T-helper 9 cell (primary cell): Measurements from ENCODE around the gene TNS3.
"Not testable (repeated sequence)": the region's sequence is repeated elsewhere in the genome, so short reads cannot be mapped to it uniquely, and the experiment has no call there.

Source experiments
- DNase-seq: peaks from one replicate; pipeline ENCODE4 v3.0.0-alpha.2; 2020

Gene TNS3

DNA sequence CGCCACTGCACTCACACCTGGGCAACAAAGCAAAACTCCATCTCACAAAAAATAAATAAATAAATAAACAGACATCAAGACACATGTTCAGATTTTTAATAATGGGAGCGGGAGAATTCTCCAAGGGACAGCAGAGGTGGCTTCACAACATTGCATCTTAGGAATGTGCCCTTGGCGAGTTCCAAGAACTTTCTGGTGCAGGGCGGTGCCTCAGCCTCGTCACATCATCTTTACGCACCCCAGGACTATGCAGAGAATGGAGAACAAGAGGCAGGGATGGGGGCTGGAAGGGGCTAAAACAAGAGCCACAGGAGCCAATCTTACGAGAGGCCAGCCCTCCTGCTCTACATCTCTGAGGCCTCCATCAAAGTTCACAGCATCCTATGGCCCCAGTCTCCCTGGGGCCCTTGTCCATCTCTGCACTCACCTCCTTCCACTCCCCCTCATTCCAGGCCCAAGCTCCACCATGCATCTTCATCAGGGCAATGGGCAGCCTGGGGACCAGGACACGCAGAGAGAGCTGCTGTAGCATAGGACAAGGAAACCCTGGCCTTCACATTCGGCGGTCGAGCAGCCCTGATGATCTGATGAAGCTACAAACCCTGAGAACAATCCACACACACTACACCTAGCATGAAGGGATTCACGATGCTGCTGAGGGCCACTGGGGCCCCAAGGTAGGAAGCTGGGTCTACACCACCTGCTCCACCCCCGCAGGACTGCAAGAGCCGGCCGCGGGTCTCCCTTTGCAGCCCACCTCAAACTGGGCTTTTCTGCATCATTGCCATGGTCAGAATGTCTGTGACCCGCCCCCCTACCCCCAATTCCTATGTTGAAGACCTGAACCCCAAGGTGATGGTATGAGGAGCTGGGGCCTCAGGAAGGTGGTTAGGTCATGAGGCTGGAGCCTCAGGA lies 22.3 kb downstream of the TNS3 start:
- no peak for DNase-seq

DNA sequence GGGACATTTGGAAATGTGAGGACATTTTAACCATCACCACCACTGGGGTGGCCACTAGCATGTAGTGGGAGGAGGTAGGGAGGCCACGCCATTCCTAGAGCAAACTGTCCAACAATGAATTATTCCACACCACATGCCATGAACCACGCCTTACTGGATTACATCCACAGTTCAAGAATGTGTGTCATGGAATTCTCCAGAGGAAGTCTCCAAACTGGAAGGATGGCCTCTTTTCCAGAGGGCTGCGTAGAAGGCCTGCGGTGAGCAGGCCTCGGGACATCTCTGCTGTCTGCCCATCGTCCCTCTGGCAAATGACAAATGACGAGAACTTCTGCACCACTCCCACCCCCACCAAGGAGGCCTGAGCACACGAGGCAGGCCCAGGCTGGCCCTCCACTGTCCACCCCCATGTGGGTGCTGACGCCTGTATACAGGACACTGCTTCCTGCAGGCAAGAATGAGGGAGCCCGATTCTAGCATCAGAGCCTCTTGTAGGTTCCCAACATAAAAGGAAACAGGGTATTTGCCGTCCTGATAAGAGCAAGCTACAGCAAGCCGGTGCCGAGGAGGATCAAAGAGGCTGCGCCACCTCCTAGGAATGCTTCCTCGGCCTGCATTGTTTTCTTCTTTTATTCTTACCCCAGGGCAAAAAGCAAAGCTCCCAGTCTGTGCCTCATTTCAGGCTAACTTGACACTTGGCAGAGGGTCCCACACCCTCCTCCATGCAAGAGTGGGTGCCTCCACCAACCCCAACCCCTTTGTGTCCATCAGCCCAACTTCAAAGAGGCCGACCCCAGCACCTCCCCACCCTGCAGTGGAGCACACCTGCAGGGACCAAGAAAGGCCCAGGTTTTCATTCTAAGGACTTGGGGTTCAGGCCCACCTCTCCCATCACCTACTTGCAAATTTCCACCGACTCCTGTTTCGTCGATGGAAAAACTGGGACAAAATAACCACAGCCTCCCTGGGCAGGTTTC lies 23.9 kb downstream of the TNS3 start:
- no peak for DNase-seq

DNA sequence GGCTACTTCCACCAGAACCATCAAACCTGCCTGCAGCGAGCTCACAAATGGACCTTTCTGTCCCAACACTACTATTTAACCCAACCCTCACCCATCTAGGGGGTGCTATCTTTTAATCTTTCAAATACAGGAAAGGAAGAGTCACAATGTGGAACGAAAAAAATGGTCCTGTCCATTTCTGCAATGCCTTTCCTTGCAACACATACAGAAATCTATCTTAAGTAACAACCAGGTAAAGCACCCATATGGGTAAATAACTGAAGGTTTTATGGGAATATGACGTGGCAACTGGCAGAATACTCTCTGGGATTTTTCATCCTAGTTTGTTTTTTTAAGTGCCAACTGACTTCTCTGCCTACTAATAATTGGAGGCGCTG lies 24.6 kb downstream of the TNS3 start:
- DNase-seq: no peak

DNA sequence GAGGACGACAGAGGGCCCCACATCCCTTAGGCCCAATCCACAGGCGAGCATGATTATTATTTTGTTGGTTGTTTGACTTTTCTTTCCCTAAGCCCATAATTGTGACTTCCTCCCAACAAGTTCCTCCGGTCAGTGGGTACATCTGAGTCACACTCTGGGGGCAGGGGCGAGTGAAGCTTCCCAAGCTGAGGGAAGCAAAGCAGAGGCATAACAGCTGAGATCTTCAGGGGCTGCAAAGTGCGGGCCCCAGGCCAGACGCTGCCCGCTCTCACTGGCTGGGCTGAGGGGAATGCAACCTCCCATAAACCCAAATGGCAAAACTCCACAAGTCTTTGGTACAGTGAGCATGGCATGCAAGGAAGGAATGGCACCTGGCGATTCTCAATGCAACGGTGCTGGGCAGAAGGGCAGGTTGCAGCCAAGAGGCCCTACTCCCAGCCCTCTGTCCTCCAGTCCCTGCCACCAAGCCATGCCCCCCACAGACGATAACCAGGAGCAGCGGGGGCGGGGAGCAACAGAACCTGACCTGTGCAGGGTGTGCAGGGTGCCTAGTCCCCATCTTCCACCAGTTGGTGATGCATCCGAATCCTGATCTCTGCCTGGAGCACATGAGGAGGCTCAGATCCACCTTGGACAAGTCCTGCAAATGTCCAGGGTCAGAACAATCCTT lies 25.3 kb downstream of the TNS3 start:
- no peak for DNase-seq

DNA sequence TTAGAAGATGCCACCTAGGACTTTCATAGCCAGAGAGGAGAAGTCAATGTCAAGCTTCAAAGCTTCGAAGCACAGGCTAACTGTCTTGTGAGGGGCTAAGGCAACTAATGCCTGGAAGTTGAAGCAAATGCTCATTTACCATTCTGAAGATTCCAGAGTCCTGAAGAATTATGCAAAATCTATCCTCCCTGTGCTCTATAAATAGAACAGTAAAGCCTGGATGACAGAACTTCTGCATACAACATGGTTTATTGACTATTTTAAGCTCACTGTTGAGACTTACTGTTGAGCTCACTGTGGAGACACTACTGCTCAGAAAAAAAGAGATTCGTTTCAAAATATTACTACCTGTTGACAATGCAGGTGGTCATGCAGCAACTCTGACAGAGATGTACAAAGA lies 28.6 kb downstream of the TNS3 start:
- no peak for DNase-seq

DNA sequence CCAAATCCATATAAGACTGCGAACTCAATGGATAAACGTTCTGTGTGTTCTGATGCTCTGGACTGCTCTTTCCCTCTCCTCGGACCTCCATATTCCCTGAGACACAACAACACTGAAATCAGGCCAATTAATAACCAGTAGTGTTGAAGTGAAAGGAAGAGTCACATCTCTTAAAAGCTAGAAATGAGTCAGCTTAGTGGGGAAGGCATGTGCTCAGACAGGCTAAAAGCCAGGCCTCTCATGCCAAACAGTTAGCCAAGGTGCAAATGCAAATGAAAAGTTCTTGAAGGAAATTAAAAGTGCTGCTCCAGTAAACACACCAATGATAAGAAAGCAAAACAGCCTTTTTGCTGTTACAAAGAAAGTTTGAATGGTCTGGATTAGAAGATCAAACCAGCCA lies 29.3 kb downstream of the TNS3 start:
- no peak for DNase-seq

DNA sequence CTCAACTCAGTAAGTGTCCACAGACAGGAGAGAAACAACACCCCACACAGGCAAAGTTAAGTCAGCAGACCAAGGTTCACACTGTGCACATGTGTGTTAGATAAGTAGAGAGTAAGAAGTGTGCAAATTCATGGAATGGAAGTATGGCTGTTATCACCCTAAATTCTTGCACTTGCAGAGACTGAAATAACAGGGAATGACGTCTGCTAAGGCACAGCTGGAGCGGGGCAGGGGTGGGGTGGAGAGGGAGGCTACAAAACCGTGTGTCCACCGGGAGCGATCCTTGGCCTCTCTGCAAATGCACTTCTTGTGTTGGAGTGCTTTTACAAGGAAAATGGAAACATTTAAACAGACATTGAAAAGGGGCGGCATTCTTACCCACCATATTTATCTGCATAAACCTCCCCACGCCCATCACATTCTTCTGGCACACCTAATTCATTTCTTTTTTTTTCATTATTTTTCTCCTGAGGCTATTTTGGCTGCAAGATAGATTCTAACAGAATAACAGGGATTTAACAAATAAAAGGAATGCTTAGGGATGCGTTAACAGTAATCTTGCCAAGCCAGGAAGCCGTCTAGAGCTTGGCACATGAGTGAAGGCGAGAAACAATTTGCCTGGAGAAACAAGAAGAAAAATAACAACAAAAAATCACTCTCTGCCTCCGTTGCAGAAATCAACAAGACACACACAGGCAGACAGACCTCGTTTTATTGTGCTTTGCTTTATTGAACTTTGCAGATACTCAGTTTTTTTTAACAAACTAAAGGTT lies 30.1 kb downstream of the TNS3 start:
- DNase-seq: no peak

DNA sequence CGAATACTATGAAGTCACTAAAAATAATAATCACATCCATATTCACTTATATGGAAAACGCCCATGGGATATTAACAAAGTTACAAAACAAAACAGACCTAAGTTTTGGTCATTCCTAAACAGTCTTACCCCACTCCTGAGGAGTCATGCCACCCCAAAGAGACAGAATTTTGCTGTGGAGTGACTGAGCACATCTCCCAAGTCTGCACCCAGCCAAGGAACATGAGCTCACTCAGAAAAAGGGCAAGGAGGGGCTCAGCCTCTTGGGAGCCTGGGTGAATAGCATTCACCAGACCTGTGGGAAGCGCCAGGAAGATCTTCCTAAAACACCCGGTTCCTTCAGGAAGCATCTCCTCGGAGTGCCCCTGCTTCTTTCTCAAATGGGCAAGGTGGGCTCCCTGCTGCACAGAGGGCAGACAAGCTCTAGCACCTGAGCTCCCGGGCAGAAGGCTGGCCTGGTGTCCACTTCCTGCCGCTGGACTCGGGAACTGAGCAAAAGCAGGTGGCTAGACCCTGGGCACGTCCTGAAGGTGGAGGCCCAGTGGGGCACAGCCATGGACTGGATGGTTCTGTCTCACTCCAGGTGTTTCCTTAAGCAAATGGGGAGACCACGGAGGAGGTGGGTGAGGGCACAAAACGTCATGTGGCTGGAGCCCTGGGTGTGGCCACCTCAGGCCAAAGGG lies 31.0 kb downstream of the TNS3 start:
- no peak for DNase-seq

DNA sequence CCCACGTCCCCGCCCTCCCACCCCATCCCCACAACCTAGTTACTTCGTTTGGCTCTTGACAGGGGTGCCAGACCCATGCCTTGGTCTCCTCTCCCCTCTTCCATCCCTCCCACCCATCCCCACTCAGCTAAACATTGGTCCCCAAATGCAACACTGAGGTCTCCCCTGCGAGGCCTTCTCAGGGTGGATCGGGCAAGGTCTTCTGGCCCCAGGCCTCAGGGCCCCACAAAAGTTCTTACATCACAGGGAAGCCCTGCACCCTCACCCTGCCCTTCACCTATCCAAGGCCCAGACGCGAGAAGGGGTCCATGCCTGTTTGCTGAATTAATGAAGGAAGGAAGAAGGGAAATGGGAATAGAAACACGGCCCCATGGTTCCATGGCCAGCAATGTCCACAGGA lies 32.0 kb downstream of the TNS3 start:
- DNase-seq: no peak

DNA sequence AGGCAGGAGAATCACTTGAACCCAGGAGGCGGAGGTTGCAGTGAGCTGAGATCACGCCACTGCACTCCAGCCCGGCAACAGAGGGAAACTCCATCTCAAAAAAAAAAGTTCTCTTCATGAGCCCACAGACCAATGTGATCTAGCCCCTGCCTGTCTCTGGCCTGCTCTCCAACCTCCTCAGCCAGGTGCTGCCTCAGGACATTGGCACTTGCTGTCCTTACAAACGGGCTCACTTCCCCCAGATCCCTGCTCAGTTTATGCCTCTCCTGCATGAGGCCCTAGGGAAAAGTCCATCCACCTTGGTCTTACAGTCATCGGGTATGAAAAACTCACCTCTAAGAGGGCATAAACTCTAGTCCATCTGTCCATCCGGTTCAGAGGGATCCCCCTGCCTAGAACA lies 32.5 kb downstream of the TNS3 start:
- no peak for DNase-seq

DNA sequence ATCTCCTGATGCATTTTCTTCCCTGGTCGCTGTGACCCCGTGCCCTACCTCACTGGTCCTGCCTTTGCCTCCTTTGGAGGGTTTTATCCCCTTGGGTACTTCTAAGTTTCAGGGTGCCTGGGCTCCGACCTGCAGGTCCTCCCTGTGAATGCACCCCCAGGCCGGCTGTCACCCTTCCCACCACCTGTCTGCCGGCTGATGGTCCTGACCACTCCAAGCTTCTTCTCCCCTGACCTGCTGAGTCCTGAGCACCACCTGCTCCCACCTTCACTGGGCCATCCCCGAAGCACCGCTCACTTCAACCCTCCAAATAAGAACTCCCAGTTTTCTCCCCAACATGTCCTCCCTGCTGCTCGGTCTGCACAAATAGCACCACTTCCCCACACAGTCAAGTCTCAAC lies 33.4 kb downstream of the TNS3 start:
- no peak for DNase-seq

DNA sequence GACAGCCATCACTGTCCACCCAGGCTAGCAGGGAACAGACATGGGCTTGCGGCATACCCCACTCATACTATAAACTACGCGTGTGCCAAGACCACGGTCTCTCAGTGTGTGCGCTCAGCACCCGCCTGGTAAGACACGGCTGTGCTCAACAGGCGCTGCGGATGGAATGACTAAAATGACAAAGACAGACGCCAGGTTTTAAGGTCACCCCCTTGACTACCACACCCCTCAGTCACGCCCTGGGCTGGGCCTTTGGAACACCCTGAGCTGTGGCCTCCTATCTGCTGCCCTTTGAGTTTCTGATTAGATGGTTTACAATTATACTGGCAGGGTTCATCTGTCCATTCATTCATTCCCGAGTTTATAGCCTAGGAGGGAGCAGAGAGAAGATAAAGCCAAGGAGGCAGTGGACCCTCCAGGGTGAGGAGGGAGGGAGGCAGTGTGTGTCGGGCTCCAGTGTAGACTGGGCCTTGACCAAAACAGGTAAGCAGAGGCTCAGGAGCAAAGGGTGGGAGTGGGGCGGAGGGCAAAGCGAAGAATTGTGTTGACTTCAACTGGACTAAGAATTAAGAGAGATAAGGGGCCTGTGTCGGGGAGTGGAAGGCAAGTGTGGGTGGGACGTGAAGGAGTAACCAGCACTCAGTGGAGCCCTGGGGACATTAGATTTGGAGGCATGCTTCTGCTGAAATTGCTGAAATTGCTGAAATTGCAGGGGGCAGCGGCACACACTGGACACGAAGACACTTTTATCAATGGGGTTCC lies 35.0 kb downstream of the TNS3 start:
- DNase-seq: no peak

DNA sequence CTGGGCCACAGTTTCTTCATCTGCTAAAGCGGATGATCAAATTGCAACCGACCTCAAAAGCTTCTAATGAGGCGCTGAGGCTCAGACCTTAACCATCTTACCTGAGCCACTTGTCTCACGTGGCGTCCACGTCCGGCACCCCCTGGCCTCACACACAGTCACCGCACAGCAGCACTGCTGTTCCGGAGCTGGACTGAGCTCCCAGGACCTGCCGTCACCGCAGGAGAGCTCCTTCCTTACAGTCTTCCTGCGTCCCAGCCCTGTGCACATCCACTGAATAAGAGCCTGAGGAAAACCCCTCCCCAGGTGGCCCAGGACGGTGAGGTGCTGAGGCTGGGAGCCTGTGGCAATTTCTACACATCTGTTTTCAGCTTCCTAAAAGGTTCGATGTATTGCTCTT lies 35.7 kb downstream of the TNS3 start:
- DNase-seq: no peak

DNA sequence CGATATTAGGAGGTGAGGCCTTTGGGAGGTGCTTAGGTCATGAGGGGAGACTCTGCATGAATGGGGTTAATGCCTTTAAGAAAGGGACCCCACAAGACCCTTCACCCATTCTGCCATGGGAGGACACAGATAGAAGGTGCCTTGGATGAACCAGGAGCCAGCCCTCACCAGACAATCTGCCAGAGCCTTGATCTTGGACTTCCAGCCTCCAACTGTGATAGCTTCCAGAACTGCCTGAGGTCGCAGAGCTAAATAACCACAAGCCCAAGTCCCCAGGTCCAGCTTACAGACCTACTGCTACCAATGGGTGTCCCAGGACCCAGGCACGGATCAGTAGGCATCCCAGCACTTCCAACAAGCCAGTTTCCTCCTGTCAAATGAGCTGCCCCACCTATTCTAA lies 37.5 kb downstream of the TNS3 start:
- no peak for DNase-seq

DNA sequence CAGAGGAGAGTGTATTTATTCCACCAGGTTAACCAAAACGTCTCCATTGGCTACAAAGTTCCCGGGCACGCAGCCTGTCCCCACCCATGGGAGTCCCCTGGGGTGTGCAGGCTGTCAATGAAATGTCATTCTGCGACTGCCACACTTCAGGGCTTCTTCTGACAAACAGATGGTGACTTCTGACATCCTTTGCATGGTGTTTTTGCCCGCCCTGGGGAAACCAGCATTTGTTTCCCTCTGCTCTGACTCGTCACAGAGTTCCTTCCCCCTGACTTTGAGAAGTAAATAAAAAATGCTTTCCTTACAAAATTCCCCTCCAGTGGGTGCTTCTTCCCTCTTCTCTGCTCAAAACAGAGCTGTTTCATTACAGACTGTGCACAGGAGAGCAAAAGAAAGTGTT lies 38.2 kb downstream of the TNS3 start:
- DNase-seq: no peak

DNA sequence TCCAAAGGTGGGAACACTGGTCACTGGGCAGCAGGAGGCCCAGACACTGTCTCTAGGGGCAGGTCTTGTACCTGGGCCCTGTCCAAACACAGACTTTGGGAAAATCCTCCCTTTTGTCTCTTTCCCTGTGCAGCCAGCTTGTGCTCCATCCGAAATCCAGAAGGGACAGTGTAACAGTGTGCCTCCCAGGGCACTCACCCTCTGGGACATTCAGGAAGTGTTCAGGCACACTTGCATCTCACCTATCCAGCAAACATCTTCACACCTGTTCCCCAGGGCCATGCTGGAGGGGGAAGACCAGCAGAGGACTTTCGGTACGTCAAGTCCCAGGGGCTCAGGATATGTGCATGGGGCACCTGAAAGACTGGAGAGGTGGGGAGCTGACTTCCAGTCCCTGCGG lies 38.9 kb downstream of the TNS3 start:
- DNase-seq: no peak

DNA sequence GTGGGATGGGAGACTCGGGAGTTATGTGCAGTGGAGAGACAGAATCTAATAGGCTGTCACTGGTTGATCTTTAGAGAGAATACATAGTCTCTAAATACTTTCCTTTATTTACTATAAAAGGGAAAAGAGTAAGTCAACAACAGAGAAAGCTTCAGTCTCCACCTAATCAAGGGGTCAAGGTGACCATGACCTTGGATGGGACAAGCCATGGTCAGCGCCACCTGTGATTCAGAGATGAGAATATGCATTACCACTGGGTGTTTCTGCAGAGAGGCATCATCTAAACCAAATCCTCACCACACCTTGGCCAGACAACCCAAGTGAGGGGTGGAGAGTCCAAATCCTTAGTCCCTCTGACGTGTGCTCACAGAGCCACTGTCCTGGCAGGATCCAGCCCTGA lies 39.9 kb downstream of the TNS3 start:
- DNase-seq: no peak

DNA sequence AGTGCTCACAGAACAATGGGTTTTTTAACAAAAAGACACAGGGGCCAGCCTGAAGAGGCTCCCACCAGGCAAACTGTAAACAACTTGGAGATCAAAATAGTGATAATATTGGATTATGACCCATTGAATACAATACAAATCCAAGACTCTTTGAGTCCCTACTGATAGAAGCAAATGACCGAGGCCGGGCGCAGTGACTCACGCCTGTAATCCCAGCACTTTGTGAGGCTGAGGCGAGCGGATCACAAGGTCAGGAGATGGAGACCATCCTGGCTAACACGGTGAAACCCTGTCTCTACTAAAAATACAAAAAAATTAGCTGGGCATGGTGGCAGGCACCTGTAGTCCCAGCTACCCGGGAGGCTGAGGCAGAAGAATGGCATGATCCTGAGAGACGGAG lies 40.4 kb downstream of the TNS3 start:
- DNase-seq: not testable (repeated sequence)

DNA sequence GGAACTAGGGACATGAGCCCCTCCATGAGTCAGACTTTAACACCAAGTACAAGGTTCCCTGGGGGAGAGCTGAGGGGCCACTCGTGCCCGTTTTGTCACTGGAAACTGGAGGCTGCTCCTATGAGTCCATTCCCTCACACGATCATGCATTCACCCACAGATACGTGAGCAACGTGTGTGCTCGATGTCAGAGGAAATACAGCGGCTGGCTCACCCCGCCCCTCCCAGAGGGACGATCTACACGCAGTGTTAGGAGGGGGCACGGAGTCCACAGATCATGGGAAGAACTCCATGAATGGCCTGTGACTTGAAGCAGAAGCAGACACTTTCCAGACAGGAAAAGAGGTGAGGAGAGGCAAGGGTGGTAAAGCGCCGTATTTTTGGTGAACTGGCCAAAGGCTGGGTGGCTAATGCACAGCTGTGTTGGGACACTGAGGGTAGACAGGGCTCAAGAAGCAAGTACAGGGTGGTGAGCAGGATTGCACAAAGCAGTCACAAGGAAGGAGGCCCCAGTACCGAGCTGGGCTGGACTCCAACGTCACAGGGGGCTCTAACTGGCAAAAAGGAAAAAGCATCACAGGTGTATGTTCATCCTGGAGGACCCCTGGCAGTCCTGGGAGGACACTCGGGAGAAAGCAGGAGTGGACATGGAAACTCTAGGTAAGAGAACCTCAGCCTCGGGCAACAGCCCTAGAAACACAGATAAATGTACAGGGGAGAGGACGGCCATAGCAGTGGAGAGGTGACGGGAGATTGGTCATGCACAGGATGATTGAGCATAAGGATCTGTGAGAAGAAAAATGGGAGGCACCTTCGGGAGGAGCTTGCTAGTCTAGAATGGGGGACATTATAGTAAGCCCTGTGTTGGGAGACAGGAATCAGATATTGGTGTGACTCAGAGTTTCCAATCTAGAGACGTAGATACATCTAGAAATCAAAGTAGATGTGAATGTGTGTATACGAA lies 41.2 kb downstream of the TNS3 start:
- no peak for DNase-seq

DNA sequence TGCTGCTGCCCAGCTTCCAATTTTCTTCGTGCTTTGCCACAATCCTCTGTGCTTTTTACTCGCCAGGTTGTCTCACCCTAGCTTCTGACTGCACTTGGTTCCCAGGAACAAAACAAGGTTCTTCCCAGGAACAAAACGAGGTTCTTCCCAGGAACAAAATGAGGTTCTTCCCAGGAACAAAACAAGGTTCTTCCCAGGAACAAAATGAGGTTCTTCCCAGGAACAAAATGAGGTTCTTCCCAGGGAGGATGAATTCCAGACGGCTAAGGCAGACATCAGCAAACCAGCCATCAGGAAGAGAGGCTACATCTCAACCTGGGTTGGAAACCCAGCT lies 41.9 kb downstream of the TNS3 start:
- no peak for DNase-seq
